A673 (cell line): ENCODE measurements around the gene YWHAQ.

Experiments used
- CTCF ChIP-seq: fragments of 300-800, 200-600 bp; sonication (generic); conservative IDR thresholded peaks from 2 replicates; pipeline ENCODE4 v1.5.1; 2017; ENCODE audit warnings: low read depth, mild to moderate bottlenecking, antibody characterized with exemption, low read length, moderate library complexity, mixed read lengths
- EZH2 ChIP-seq: fragments of 200-600 bp; sonication (generic); IDR thresholded peaks from 2 replicates; pipeline ENCODE4 v1.6.1; 2017; ENCODE audit warnings: borderline replicate concordance, low read depth, mild to moderate bottlenecking, mixed read lengths, antibody characterized with exemption, low read length; ENCODE audit not compliant: poor library complexity, severe bottlenecking

DNA sequence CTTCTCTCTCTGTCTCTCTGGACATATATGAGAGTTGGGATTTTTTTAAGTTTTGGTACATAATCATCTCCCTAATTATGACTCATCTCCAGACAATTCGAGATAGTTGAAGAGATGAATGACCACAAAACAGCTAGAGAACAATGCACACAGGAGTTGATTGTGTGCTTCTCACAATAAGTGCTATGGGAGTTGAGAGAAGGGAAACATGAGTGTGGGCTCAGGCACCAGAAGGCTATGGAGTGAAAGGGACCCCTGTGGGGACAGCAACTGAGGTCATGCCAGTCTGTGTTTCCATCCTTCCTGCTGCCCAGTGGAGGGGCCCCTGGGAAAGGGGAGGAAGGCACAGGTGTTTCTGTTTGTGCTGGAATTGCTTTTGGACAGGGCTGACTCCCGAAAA, 6.5 kb upstream of the YWHAQ start:
- no peak for TF ChIP-seq EZH2
- TF ChIP-seq CTCF: no peak
